Ishikawa (cell line): Measurements from ENCODE around the gene FPGS.

Experiments used
- CEBPB ChIP-seq: IDR thresholded peaks from 2 replicates; pipeline ENCODE4 v1.6.1; 2012
- CREB1 ChIP-seq: IDR thresholded peaks from 2 replicates; pipeline ENCODE4 v1.6.1; 2012; ENCODE audit warnings: low read depth
- EGR1 ChIP-seq: IDR thresholded peaks from 2 replicates; pipeline ENCODE4 v1.6.1; 2012
- EP300 ChIP-seq: IDR thresholded peaks from 2 replicates; pipeline ENCODE4 v1.6.1; 2012; ENCODE audit warnings: borderline replicate concordance
- FOXM1 ChIP-seq: IDR thresholded peaks from 2 replicates; pipeline ENCODE4 v1.6.1; 2012; ENCODE audit warnings: low read depth, borderline replicate concordance
- NFIC ChIP-seq: IDR thresholded peaks from 2 replicates; pipeline ENCODE4 v1.6.1; 2012
- RAD21 ChIP-seq: IDR thresholded peaks from 2 replicates; pipeline ENCODE4 v1.6.1; 2012; ENCODE audit warnings: low read depth
- TAF1 ChIP-seq: IDR thresholded peaks from 2 replicates; pipeline ENCODE4 v1.6.1; 2012; ENCODE audit warnings: low read depth, mild to moderate bottlenecking
- TCF12 ChIP-seq: IDR thresholded peaks from 2 replicates; pipeline ENCODE4 v1.6.1; 2012; ENCODE audit warnings: low read depth
- ZBTB7A ChIP-seq: IDR thresholded peaks from 2 replicates; pipeline ENCODE4 v1.6.1; 2012; ENCODE audit warnings: low read depth
- TF ChIP-seq, protein P1 (sequence below): IDR thresholded peaks from 2 replicates; pipeline ENCODE4 v1.6.1; 2012; ENCODE audit warnings: low read depth, mild to moderate bottlenecking
- TF ChIP-seq, protein P2 (sequence below): IDR thresholded peaks from 2 replicates; pipeline ENCODE4 v1.6.1; 2012

DNA sequence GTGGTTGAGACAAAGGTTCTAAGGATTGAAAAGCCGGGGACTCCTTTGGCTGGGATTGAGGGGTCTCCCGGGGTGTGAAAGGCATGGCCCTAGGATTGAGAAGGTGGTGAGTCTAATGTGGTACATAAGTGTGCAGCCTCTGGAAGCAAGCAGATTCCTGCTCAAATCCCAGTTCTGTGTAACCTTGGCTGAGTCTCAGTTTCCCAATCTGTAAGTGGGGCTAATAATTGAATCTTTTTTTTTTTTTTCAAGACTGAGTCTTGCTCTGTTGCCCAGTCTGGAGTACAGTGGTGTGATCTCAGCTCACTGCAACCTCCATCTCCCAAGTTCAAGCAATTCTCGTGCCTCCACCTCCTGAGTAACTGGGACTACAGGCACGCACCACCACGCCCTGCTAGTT, 30.1 kb upstream of the FPGS start:
- TF ChIP-seq CREB1 = no peak
- TF ChIP-seq RAD21 = no peak
- no peak for TF ChIP-seq TAF1
- TF ChIP-seq, protein P1, sequence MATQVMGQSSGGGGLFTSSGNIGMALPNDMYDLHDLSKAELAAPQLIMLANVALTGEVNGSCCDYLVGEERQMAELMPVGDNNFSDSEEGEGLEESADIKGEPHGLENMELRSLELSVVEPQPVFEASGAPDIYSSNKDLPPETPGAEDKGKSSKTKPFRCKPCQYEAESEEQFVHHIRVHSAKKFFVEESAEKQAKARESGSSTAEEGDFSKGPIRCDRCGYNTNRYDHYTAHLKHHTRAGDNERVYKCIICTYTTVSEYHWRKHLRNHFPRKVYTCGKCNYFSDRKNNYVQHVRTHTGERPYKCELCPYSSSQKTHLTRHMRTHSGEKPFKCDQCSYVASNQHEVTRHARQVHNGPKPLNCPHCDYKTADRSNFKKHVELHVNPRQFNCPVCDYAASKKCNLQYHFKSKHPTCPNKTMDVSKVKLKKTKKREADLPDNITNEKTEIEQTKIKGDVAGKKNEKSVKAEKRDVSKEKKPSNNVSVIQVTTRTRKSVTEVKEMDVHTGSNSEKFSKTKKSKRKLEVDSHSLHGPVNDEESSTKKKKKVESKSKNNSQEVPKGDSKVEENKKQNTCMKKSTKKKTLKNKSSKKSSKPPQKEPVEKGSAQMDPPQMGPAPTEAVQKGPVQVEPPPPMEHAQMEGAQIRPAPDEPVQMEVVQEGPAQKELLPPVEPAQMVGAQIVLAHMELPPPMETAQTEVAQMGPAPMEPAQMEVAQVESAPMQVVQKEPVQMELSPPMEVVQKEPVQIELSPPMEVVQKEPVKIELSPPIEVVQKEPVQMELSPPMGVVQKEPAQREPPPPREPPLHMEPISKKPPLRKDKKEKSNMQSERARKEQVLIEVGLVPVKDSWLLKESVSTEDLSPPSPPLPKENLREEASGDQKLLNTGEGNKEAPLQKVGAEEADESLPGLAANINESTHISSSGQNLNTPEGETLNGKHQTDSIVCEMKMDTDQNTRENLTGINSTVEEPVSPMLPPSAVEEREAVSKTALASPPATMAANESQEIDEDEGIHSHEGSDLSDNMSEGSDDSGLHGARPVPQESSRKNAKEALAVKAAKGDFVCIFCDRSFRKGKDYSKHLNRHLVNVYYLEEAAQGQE = no peak
- TF ChIP-seq FOXM1 = no peak
- no peak for TF ChIP-seq EP300
- TF ChIP-seq ZBTB7A = no peak
- TF ChIP-seq NFIC = no peak
- TF ChIP-seq CEBPB = no peak
- TF ChIP-seq, protein P2, sequence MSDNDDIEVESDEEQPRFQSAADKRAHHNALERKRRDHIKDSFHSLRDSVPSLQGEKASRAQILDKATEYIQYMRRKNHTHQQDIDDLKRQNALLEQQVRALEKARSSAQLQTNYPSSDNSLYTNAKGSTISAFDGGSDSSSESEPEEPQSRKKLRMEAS = no peak
- no peak for TF ChIP-seq TCF12
- TF ChIP-seq EGR1 = no peak
